Glutamatergic neuron (in vitro differentiated cells): Measurements from ENCODE around the gene STAB2. TPM values are rescaled to one million over a fixed set of nuclear protein-coding genes. Genes with fewer than 3 reads are reported as not detected.
A peak's percentile ranks its signal among the peaks of the same experiment; 100 is the strongest.

Source experiments
- DNase-seq: peaks from one replicate; pipeline ENCODE4 v3.0.0; 2022
- H3K27ac Mint-ChIP-seq: one replicate; pipeline ENCODE4 v1.8.0; 2020; ENCODE audit warnings: mild to moderate bottlenecking, mixed read lengths, inconsistent platforms; ENCODE audit not compliant: unreplicated experiment
- H3K27me3 Mint-ChIP-seq: one replicate; pipeline ENCODE4 v1.8.0; 2020; ENCODE audit warnings: mild to moderate bottlenecking, moderate library complexity, mixed read lengths, inconsistent platforms; ENCODE audit not compliant: unreplicated experiment
- H3K36me3 Mint-ChIP-seq: one replicate; pipeline ENCODE4 v1.8.0; 2020; ENCODE audit warnings: mild to moderate bottlenecking, mixed read lengths, inconsistent platforms; ENCODE audit not compliant: unreplicated experiment
- H3K4me1 Mint-ChIP-seq: one replicate; pipeline ENCODE4 v1.8.0; 2020; ENCODE audit warnings: mild to moderate bottlenecking, low read depth, mixed read lengths, inconsistent platforms; ENCODE audit not compliant: unreplicated experiment
- H3K4me3 Mint-ChIP-seq: one replicate; pipeline ENCODE4 v1.8.0; 2020; ENCODE audit warnings: mild to moderate bottlenecking, mixed read lengths, inconsistent platforms; ENCODE audit not compliant: unreplicated experiment
- H3K9me3 Mint-ChIP-seq: one replicate; pipeline ENCODE4 v1.8.0; 2020; ENCODE audit warnings: mild to moderate bottlenecking, moderate library complexity, mixed read lengths, inconsistent platforms; ENCODE audit not compliant: unreplicated experiment
- total RNA-seq: library from RNA; stranded (reverse); fragmentation: NEBNext Ultra II Directional; extraction: Animal tissue kit (Norgen Biotek cat#: 25700); gene quantifications from one replicate; pipeline ENCODE4 v1.2.1, GENCODE V29; 2021; ENCODE audit not compliant: unreplicated experiment
- TF ChIP-seq, protein P1 (sequence below): fragments of 200-600 bp; sonication (generic); IDR thresholded peaks from one replicate; pipeline ENCODE4 v1.5.0; 2021; ENCODE audit not compliant: partially characterized antibody, unreplicated experiment

STAB2 gene
- total RNA-seq, 1 donor from 2014 or later = not detected

DNA sequence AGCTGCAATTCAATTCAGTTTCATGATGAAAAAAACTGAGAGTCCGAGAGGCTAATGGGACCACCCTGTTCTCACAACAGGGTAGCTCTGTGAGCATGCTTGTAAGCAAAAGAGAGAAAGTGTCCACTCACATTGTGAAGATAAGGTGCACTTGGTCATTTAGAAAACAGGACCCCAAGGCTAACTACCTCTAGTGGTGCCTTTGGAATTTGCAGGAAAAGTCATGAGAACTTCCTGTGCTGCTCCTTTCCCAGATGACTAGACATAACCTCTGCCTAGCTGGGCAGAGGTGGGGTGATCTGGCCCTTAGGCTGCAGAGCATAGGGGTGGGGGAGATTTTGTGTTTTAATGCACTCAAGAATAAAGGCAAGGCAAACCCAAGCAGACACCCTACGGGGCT is 118.9 kb downstream of the STAB2 start:
- H3K27me3 Mint-ChIP-seq = no peaks in the 10 kb centered on the region
- H3K9me3 Mint-ChIP-seq = no peaks in the 10 kb centered on the region
- no peak overlapping the region for H3K27ac Mint-ChIP-seq
- TF ChIP-seq, protein P1, sequence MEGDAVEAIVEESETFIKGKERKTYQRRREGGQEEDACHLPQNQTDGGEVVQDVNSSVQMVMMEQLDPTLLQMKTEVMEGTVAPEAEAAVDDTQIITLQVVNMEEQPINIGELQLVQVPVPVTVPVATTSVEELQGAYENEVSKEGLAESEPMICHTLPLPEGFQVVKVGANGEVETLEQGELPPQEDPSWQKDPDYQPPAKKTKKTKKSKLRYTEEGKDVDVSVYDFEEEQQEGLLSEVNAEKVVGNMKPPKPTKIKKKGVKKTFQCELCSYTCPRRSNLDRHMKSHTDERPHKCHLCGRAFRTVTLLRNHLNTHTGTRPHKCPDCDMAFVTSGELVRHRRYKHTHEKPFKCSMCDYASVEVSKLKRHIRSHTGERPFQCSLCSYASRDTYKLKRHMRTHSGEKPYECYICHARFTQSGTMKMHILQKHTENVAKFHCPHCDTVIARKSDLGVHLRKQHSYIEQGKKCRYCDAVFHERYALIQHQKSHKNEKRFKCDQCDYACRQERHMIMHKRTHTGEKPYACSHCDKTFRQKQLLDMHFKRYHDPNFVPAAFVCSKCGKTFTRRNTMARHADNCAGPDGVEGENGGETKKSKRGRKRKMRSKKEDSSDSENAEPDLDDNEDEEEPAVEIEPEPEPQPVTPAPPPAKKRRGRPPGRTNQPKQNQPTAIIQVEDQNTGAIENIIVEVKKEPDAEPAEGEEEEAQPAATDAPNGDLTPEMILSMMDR = peak; percentile 14
- no peak for DNase-seq
- no peaks in the 10 kb centered on the region for H3K4me1 Mint-ChIP-seq
- H3K36me3 Mint-ChIP-seq = no peaks in the 10 kb centered on the region
- no peak overlapping the region for H3K4me3 Mint-ChIP-seq

DNA sequence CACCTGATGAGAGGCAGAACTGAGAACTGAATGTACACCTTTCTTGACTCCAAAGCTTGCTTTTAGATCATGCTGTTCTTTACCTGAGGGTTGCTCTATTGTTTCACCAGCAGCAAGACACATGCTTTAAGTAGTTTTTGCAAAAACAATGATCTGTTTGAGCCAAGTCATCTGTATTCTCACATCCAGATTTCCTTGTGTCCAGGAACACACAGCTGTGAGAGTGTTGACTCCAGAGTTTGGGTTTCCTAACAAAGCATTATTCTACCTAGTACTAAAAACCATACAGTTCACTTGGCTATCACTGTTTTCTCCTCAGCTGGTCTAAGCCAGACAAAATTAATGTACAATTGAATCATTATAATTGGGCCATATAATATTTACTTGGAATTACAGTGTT is 120.4 kb downstream of the STAB2 start:
- no peak overlapping the region for H3K4me3 Mint-ChIP-seq
- no peaks in the 10 kb centered on the region for H3K27me3 Mint-ChIP-seq
- TF ChIP-seq, protein P1 = no peak

DNA sequence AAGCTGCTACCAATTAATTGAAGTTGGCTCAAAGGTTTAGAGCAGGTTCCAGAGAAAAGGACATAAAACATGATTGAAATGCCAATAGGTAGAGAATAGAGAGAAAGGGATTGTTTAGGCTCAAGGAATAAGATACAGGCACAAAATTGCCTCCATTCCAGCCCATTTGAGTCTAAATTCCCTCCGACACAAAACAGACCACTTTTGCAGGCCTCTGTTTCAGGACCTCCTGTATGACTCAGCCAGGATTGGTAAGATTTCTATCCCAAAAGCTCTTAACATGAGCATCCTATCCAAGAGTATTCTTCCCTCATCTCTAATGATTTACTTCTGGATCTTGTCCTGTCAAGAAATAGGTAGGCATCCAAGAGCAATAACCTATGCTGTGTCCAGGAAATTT is 123.5 kb downstream of the STAB2 start:
- peaks cover 4% of the 10 kb centered on the region for H3K4me1 Mint-ChIP-seq
- H3K9me3 Mint-ChIP-seq = no peaks in the 10 kb centered on the region
- no peak overlapping the region for H3K27ac Mint-ChIP-seq
- no peaks in the 10 kb centered on the region for H3K27me3 Mint-ChIP-seq
- TF ChIP-seq, protein P1 = no peak
- H3K36me3 Mint-ChIP-seq = no peaks in the 10 kb centered on the region
- no peak for DNase-seq
- no peak overlapping the region for H3K4me3 Mint-ChIP-seq

More for the DNA sequence above, 120.4 kb downstream of the STAB2 start:
- no peak overlapping the region for H3K27ac Mint-ChIP-seq
- no peaks in the 10 kb centered on the region for H3K9me3 Mint-ChIP-seq
- no peaks in the 10 kb centered on the region for H3K36me3 Mint-ChIP-seq
- DNase-seq = no peak
- H3K4me1 Mint-ChIP-seq = peaks cover 4% of the 10 kb centered on the region

DNA sequence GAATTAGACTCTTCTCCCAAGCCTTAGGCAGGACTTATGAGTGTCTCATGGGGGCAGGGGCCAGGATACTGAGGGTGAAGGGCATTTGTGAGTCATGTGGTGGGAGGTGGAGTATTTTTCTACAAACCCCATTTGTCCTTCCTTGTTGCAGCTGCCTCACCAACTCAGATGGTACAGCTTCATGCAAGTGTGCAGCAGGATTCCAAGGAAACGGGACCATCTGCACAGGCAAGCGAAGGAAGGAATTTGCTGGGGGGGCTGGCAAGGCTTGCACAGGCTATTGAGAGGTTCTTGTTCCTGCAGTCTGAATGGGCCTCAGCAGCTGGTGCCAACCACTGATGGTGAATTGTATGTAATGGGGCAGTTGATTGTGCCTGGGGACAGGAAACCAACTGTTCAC is 125.1 kb downstream of the STAB2 start:
- no peak overlapping the region for H3K27ac Mint-ChIP-seq

DNA sequence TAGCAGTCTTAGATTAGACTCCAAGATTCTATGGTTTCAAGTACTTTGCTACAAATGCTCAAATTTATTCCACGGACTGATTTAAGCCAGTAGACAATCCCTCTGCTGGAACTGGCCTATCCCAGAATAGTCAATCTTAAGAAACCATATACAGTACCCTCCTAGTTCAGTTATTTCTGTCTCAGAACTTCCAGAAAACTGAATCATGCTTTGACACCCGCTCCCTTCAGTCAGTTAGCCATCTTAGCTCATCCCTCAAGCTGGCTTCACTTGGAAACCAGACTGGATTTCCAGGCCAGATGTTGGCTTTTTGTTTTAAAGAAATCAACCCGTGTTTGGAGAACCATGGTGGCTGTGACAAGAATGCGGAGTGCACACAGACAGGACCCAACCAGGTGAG is 128.4 kb downstream of the STAB2 start:
- Mint-ChIP-seq H3K27me3 (no peaks in the 10 kb centered on the region), H3K36me3 (no peaks in the 10 kb centered on the region), H3K27ac (no peak overlapping the region), H3K4me1 (peaks cover 4% of the 10 kb centered on the region), H3K9me3 (no peaks in the 10 kb centered on the region), H3K4me3 (no peak overlapping the region)
- TF ChIP-seq, protein P1 = no peak
- no peak for DNase-seq

More for the DNA sequence above, 125.1 kb downstream of the STAB2 start:
- Mint-ChIP-seq H3K27me3 (no peaks in the 10 kb centered on the region), H3K4me1 (peaks cover 4% of the 10 kb centered on the region), H3K4me3 (no peak overlapping the region), H3K9me3 (no peaks in the 10 kb centered on the region), H3K36me3 (no peaks in the 10 kb centered on the region)
- no peak for DNase-seq
- TF ChIP-seq, protein P1 = no peak
